HG03196 (cell line): ENCODE measurements around the gene MPEG1.
A peak's percentile ranks its signal among the peaks of the same experiment; 100 is the strongest.

ENCODE experiments used
- ATAC-seq: cut with Tn5 transposase; IDR thresholded peaks from one replicate; pipeline ENCODE4 v1.9.1; 2021; ENCODE audit not compliant: unreplicated experiment

Gene MPEG1

GRCh38 chr11:59171508-59172322, 41.0 kb downstream of the MPEG1 start, which contains the start of gene DTX4:
DTX4 (plus strand) TSS chr11:59172132; CDS start chr11:59172596, 464 bp downstream.
- ATAC-seq = peak; percentile 71

GRCh38 chr11:59164028-59164427, 48.7 kb downstream of the MPEG1 start:
- ATAC-seq = no peak
